DMS 273 (cell line): ENCODE results near the gene TMEM121.

Source experiments
- DNase-seq: peaks from one replicate; lab custom pipeline; 2025; ENCODE audit not compliant: unreplicated experiment; lab: John Stamatoyannopoulos, UW

TMEM121 gene

DNA sequence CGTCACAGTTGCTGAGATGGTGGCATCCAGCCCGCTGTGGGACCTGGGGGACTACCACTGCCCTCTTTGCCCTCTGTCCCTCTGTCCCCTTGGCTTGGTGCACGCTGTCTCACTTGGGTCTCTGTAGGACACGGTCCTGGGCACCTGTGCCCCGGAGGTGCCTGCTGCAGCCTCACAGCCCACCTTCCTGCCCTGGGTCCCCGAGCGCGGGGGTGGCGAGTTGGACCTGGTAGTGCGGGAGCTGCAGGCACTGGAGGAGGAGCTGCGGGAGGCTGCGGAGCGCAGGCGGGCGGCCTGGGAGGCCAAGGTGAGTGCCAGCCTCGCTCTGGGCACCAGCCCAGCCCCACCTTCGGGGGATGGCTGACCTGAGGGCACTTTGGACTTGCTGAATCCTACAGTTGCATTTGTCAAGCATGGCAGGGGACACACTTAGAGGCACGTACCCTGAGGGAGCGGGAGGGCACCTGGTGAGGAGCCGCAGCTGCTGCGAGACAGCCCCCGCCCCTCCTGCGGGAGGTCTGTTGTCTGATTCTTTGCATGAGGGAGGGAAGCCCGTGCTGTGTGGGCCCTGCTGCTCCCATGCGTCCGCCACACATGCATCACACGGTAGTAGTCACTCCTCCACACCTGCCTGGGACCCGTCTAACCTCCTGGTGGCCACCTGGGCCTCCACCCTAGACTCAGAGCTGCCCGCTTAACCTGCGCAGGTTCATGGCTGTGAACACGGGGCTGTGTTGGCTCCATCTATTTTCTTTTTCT, 28.5 kb upstream of the TMEM121 start:
- DNase-seq, result no peak

DNA sequence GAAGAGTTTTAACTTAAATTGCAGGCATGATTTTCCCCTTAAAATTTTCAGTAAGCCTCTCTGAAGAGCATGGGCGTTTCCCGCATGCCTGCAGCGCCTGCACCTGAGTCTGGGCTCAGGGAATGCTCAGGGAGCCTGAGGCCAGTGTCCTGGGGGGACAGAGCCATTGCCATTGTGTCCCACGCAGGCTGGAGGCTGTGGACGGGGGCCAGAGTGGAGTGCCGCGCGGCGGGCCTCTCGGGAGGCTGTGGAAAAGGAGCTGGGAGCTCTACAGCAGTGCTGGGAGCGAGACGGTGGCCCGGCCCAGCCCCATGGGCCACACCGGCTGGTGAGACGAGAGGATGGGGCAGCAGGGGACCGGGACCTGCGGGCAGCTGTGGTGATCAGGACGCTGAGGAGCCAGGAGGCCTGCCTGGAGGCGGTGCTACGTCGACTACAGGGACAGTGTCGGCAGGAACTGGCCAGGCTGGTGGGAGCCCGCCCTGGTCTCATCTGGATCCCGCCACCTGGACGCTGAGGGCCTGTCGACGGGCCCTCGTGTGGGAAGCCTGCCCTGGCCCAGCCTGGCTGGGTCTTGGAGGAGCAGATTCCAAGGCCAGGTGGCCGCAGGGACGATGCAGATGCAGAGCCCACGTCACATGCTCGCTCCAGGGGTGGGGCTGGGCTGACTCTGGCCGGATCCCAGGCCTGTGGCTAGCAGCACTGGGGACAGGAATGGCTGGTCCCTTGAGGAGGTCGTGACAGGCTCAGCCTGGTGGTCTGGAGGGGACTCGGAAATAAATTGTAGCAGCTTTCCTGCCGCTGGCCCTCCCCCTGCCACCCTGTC, 27.7 kb upstream of the TMEM121 start:
- peak; percentile 49 for DNase-seq

DNA sequence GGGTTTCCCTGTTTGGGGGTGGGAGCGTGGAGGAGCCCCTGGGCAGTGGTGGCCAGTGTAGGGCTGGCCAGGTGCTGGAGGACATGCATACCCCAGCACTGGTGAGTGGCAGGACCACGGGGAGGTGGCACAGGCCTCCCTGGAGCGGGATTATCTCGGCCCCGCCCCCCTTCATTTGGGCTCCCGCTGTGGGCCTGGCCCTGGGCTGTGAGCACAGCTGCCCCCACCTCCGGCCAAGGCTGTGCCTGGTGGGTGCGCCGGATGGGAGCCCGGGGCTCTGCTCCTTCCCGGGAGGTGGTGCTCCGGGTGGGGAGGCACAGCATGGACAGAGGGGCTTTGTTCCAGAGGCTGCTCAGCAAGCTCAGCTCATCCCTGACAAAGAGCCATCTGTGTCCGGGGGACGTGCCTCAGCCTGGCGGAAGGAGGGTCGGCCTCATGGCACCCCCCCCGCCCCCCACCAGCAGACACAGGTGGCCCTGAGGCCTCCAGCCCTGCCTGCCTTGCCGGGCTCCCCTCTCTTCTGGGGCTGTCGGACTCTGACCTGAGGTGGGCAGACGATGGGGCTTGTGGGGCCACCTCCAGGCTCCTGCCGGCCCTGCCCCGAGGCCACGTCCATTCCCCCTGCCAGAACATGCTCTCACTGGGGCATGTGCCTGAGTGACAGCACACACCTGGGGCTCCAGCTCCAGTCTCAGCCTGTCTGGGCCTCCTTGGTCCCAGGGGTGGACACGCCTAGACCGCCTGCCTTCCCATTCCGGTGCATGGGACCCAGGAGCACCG, 26.9 kb upstream of the TMEM121 start:
- DNase-seq, result no peak

DNA sequence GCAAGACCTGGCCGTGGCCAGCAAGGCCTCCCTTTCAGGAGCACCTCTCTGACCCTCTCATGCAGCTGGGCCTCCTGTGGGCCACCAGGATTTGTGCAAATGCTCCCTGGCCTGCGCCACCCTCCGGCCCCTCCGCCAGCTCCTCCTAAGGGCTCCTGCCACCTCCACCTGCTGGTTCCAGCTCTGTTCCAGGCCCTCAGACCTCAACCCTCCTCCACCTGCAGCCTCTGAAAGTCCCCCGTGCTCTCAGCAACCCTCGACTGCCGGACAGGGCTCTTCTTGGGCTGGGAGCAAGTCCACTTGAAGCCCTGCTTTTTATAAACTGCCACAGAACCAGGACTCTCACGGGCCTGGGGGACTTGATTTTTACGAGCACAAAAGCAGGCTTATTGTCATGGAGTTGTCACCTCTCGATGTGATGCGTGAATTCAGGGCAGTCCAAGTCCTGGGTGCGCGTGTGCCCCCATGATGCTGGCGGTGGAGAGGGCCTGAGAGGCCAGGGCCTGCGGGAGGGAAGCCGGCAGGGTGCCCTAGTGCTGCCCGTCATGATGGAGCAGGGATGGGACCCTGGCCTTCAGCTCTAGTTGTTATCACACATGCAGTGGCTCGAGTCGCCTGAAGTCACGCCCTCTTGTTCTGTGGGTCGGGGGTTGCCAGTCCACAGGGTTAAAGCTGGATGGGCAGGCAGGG, 26.2 kb upstream of the TMEM121 start:
- DNase-seq, result no peak

DNA sequence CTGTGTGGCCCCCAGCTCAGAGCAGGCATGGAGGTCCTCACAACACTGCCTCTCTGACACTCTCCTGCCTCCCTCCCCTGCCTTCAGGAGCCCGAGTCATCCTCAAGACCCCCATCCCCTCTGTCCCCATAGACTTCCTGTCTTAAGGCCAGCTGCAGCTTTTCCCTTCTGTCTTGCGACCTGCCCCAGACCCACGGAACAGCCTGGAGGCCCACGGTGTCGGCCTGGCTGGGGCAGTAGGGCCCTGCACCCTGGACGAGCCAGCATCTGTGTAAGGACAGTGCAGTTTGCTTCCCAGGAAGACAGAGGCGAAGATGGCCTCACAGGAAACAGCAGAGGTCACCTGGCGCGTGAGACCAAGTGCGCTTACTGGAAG, 25.7 kb upstream of the TMEM121 start:
- no peak for DNase-seq

DNA sequence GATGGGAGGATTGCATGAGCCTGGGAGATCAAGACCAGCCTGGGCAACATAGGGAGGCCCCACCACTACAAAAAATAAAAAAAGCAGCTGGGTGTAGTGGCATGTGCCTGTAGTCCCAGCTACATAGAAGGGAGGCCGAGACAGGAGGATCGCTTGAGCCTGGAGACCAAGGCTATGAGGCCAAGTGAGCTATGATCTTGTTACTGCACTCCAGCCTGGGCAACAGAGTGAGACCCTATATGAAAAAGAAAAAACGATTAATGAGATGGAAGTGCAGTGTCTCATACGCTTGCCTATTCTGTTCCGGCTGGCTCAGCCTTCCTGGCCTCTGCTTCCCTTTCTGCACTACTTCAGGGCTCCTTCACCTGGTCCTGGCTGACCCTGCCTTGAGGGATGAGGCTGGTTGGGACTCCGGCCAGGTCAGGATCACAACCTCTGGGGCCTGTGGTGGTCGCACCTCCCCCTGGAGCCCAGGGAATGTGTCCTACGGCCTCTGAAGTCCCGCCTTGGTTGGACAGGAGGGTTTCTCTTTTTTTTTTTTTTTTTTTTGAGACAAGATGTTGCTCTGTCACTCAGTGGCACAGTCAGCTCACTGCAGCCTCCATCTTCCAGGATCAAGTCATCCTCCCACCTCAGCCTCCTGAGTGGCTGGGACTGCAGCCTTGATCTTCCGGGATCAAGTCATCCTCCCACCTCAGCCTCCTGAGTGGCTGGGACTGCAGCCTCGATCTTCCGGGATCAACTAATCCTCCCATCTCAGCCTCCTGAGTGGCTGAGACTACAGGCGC, 24.7 kb upstream of the TMEM121 start:
- DNase-seq, result no peak

DNA sequence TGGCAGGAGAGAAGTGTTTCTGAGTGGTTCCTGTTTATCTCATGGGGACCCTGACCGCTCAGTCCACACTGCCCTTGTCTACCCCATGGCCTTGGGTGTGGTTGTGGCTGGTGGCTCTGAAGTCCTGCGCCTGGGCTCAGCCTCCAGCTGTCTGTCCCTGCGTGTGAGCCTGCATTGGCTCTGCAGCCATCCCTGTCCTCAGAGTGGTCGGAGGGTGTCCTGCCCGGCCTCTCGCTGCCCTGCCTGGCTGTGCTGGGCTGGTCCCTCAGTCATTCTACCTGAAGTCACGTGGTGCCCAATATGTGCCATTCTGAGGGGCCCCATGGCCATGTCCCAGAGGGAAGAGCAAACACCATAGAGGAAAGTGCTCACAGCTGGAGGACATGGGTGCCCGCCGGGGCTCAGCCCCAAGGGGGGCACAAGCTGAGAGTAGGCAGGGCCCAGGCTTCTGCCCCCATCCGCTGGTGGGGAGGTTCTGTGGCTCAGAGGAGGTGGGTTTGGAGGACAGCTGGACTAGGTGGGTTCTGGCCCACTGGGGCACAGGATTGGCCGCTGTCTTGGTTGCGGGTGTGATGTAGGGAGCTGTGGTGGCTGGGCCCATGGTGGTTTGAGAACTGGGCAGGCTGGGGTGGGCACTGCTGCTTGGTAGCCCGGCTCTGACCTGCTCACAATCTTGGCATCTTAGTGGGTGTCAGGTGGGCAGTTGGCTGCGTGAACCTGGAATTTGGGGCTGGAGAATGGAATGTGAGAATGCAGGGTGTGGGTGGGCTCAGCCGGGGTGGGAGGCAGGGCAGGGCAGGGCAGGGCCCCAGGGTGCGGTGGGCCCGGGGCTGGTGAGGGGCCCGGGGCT, 23.7 kb upstream of the TMEM121 start:
- DNase-seq, result no peak

DNA sequence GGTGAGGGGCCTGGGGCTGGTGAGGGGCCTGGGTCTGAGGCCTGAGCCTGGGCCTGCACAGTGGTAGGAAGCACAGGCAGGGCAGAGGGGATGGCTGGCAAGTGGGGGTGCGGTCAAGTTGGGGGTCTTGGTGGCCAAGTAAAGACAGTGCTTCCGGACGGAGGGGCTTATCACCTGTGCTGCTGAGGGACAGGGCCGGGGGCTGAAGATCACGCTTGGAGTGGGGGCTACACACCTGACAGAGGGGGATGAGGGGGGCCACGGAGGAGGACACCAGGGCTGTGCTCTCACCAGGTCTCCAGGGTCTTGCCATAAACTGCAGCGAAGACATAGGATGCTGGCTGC, 23.1 kb upstream of the TMEM121 start:
- DNase-seq, result no peak

DNA sequence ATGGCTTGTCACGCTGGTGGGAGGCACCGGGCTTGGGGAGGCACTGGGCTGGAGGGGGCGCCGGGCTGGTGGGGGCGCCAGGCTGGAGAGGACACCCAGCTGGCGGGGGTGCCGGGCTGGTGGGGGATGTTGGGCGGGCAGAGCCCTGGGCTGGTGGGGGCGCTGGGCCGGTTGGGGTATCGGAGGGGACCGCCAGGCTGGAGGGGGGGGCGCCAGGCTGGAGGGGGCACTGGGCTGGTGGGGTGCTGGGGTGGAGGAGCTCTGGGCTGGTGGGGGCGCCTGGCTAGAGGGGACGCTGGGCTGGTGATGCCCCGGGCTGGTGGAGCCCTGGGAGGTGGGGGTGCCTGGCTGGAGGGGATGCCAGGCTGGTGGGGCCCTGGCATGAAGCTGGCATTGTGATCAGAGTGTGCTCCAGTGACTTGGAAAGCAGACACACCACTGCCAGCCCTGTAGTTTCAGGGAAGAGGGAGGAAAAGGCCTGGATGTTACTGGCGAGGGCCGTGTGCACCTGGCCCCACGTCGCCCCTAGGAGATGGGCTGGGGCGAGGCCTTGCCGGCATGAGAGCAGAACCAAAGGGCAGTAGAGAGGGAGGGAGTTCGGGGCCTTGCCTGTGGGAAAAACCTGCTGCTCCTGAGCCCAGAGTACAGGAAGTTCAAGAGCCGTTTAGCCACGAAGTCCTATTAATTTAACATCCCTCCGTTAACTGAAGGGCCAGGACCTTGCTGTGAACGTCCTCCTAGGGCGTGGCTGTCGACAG, 22.3 kb upstream of the TMEM121 start:
- DNase-seq, result no peak

DNA sequence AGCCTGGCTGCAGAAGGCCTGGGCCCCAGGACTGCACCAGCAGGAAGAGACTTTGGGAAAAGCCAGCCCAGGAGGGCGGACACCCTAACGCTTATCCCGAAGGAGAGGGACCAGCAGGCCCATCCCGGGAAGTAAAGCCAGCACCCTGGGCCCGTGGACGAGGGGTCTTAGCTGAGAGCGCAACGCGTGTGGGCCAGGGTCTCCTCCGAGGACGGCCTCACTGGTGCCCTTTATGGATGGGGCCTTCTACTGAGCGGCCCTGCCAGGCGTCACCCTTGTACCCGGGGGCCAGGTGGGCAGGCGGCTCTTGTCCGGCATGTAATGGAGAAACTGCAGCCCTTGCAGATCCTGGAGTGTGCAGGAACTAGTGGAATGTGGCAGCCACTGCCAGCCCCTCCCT, 21.3 kb upstream of the TMEM121 start:
- DNase-seq, result no peak

DNA sequence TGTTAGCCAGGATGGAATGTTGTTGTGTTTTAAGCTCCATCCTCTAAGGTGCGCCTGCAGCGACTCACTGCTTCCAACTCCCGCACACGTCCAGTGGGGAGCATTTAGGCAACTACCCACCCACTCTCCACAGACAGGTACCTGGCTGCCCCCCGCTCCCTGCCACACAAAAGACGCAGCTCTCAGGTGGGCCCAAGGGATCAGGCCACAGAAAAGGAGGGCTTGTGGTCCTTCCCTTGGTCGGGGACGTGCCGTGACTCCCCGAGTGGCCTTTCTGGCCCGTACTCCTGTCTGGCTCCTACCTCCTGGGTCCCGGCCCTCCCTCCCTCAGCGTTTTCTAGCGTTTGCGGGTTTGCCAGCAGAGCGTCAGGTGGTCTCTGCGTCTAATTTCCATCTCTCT, 19.1 kb upstream of the TMEM121 start:
- DNase-seq, result no peak

DNA sequence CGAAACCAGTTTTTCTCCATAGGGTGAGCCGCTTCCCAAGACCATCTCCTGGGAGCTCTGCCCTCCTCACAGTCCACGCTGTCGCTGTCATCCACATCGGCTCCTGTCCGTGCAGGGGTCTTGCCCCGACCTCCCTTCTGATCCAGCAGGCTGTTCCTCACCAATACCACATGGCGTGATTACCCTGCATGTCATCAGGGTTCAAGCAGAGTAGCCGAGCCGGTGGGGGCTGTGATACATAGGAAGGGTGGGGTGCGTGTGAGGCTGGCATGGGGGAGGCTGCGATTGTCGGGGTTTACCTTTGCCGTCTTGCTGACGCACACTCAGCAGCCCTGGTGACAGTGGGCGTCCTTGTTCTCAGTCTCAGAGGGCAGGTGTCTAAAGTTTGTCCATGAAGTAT, 18.3 kb upstream of the TMEM121 start:
- no peak for DNase-seq

DNA sequence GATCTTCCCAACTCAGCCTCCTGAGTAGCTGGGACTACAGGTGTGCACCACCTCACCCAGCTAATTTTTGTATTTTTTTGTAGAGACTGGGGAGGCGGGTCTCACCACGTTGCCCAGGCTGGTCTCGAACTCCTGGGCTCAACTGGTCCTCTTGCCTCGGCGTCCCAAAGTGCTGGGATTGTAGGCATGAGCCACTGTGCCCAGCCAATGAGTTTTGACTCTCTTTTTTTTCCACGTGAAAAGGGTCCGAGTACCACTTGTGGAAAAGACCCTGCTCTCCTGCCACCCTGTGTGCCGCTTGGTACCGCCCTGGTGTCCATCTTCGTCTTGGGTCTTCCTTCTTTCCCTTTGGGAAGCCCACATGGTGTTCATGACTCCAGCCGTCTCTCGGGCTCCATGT, 17.8 kb upstream of the TMEM121 start:
- no peak for DNase-seq

DNA sequence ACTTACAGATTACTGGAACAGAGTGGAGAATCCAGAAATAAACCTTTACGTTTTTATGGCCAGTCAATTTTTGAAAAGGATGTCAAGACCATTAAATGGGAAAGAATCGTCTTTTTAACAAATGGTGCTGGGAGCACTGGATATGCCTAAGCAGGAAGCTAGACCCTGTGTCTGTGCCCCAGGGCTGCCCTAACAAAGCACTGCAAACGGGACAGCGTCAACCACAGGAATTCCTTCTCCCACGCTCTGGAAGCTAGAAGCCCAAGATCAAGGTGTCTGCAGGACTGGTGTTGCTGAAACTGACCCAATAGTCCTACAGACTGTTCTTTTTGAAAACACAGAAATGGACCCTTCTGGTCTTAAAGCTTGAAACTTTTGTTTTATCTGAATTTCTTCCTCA, 9.3 kb upstream of the TMEM121 start:
- no peak for DNase-seq

DNA sequence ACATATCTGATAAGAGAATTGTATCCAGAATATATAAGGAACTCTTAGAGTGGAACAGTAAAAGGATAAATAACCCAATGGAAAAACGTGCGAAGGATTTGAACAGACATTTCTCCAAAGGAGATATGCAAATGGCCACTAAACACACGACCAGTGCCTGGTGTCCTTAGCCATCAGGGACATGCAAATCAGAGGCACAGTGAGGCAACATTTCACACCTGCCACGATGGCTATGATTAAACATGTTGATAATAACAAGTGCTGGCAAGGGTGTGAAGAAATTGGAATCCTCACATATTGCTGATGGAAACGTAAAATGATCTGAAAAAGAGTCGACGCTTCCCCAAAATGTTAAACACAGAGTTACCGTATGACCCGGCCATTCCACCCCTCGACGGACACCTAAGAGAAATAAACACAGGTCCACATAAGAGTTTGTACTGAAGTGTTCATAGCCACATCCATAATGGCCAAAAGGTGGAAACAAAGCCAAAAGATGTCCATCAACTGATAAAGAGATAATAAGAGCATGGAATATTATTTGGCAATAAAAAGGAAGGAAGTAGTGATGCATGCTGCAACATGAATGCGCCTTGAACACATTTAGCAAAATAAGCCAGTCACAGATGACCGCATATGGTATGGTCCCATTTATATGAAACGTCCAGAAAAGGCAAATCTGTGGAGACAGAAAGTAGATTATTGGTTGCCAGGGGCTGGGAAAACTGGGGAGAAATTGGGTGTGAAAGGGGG, 6.3 kb upstream of the TMEM121 start:
- no peak for DNase-seq

DNA sequence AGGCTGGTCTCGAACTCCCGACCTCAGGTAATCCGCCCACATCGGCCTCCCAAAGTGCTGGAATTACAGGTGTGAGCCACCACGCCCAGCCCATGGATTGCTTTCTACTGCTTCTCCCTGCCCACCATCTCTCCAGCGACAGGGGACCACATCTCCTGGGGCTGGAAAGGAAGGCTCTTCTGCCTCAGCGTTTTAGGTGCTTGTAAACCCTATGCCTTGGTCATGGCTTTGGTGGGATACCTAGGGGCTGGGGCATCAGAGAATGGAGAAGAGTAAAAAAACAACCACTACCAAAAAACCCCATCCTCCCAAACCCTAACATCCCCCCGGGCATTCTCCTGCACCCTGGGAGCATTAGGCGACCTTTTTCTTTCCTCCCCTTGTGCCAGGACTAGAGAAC, 1.1 kb upstream of the TMEM121 start:
- no peak for DNase-seq

DNA sequence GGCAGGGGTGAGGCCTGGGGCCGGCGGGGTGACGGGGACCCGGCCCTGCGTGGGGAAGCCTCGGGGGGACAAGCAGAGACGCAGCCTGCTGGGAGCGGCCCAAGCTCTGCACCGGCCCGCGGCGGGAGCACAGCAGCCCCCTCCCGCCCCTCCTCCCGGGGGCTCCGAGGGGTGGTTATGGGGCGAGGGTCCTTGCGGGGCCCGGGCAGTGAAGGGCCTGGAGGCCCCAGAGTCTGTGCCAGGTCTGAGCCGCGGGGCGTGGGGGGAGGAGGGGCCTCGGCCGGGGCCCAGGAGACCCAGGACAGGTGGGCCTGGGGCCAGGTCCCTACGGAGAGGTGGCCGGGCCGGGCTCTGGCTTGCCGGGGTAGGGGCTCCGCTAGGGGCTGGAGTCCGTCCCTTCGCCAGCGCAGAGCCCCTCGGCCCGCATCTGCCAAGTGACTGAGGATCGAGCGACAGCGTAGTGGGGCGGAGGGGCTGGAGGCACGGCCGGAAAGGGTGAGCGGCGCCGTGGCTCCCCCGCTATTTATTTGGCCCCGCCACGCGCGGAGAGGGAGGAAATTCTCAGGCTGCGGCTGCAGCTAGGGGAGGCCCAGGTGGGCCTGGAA, 495 bp downstream of the TMEM121 start:
- no peak for DNase-seq

DNA sequence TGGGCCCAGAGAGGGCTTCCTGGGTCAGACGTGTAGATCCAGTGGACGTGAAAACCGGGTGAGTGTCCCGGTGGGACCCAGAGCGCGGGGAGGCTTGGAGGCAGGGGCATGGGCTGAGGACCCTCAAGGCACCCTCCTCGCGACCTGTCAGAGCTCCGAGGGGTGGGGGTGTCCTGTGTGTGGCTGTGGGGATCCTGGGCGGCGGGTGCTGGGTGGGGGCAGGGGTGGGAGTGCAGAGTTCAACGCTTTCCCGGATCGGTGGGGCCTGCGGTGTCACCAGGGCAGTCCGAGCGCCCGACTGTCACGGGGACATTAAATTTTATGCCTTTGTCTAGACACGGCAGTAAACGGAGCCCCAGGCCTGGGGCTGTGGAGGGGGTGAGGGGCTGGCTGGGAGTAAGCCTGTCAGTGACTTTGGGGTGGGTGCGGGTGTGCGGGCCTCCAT, 1.0 kb downstream of the TMEM121 start:
- no peak for DNase-seq
